ENCODE results near the gene LRFN2. TPM values are rescaled to one million over a fixed set of nuclear protein-coding genes. Genes with fewer than 3 reads are reported as not detected.

Gene LRFN2
- polyA plus RNA-seq, 1 donor from 2014 or later, result 14.8 TPM

DNA sequence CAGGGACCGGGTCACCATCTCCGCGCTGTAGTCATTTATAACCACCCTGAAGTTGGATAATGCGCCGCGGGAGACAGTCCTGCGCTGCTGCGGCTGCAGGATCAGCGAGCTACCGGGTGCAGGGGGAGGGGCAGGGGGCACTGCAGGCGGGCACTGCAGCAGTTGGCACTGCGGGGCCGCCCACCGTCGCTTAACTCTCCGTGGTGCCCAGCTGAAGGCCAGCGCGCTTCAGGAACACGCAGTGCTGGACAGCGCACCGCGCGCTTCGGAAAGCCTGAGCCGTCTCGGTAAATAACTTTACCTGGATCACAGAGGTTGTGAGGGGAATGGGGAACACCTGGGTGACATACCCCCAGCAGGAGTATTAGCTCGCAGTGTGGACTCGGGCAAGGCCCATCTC, 12.4 kb upstream of the LRFN2 start:
- no peaks in the 10 kb centered on the region for H3K36me3 ChIP-seq (ENCODE audit: insufficient read depth, low read length)
- H3K27ac ChIP-seq (ENCODE audit: low read length), result no peak overlapping the region
- H3K27me3 ChIP-seq (ENCODE audit: insufficient read depth, low read depth, low read length), result no peaks in the 10 kb centered on the region
- H3F3A ChIP-seq (ENCODE audit: insufficient read depth, low read length, poor library complexity, severe bottlenecking), result no peaks in the 10 kb centered on the region
- H3K4me3 ChIP-seq (ENCODE audit: low read length), result no peak overlapping the region
- H3K9me3 ChIP-seq (ENCODE audit: low read length), result no peaks in the 10 kb centered on the region
- H3K79me2 ChIP-seq (replicated peaks; ENCODE audit: insufficient read depth, low read length), result no peaks in the 10 kb centered on the region
- TF ChIP-seq POLR2AphosphoS5 (IDR thresholded peaks at IDR 0.05), result no peak
- TF ChIP-seq SMC3 (conservative IDR thresholded peaks at IDR 0.05; ENCODE audit: poor library complexity), result no peak
- TF ChIP-seq MXI1 (conservative IDR thresholded peaks at IDR 0.05; ENCODE audit: poor library complexity, severe bottlenecking), result no peak
- TF ChIP-seq RAD21 (conservative IDR thresholded peaks at IDR 0.05), result no peak
- TF ChIP-seq, protein P1, sequence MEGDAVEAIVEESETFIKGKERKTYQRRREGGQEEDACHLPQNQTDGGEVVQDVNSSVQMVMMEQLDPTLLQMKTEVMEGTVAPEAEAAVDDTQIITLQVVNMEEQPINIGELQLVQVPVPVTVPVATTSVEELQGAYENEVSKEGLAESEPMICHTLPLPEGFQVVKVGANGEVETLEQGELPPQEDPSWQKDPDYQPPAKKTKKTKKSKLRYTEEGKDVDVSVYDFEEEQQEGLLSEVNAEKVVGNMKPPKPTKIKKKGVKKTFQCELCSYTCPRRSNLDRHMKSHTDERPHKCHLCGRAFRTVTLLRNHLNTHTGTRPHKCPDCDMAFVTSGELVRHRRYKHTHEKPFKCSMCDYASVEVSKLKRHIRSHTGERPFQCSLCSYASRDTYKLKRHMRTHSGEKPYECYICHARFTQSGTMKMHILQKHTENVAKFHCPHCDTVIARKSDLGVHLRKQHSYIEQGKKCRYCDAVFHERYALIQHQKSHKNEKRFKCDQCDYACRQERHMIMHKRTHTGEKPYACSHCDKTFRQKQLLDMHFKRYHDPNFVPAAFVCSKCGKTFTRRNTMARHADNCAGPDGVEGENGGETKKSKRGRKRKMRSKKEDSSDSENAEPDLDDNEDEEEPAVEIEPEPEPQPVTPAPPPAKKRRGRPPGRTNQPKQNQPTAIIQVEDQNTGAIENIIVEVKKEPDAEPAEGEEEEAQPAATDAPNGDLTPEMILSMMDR (IDR thresholded peaks at IDR 0.05; ENCODE audit: poor library complexity, severe bottlenecking), result no peak
- no peak overlapping the region for H2AFZ ChIP-seq (ENCODE audit: low read depth, low read length)
- H3K4me2 ChIP-seq (ENCODE audit: low read length), result no peak overlapping the region
- H3K9me2 ChIP-seq (ENCODE audit: insufficient read depth, low read length), result no peaks in the 10 kb centered on the region
- no peaks in the 10 kb centered on the region for H4K20me1 ChIP-seq (ENCODE audit: insufficient read depth)
- H3K9ac ChIP-seq (ENCODE audit: low read length), result no peak overlapping the region

DNA sequence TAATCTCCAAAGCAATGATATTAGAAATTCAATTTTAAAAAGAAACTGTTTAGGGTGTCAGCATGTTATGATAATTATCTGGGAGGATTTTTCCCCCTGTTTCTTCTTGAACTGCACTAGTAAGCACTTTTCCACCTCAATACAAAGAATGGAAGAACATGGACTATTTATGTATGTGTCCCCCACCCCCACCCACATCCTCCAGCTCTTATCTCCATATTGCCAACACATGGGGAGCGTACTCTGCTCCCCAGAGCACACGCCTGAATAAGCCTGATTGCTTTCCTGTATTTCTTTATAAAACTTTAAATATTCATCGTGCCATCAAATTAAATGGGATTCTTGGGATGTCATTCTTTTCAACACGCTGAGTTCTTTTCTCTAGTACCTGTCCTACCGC, 11.4 kb upstream of the LRFN2 start:
- no peak overlapping the region for H3K4me2 ChIP-seq (ENCODE audit: low read length)
- H2AFZ ChIP-seq (ENCODE audit: low read depth, low read length), result no peak overlapping the region
- no peak for TF ChIP-seq TAF1 (IDR thresholded peaks at IDR 0.05; ENCODE audit: low read depth)
- no peak for TF ChIP-seq SMC3 (conservative IDR thresholded peaks at IDR 0.05; ENCODE audit: poor library complexity)
- TF ChIP-seq REST (IDR thresholded peaks at IDR 0.05; ENCODE audit: borderline replicate concordance), result peak; percentile 32
- no peak for TF ChIP-seq EZH2 (IDR thresholded peaks at IDR 0.05; ENCODE audit: borderline replicate concordance, insufficient read depth, low read length, poor library complexity, severe bottlenecking)
- TF ChIP-seq POLR2AphosphoS5 (IDR thresholded peaks at IDR 0.05), result peak; percentile 40
- peak; percentile 14 for TF ChIP-seq EP300 (conservative IDR thresholded peaks at IDR 0.05; ENCODE audit: poor library complexity, severe bottlenecking)
- H4K20me1 ChIP-seq (ENCODE audit: insufficient read depth), result no peaks in the 10 kb centered on the region
- no peaks in the 10 kb centered on the region for H3K27me3 ChIP-seq (ENCODE audit: insufficient read depth, low read depth, low read length)
- no peaks in the 10 kb centered on the region for H3K9me3 ChIP-seq (ENCODE audit: low read length)
- H3K79me2 ChIP-seq (replicated peaks; ENCODE audit: insufficient read depth, low read length), result no peaks in the 10 kb centered on the region
- H3F3A ChIP-seq (ENCODE audit: insufficient read depth, low read length, poor library complexity, severe bottlenecking), result no peaks in the 10 kb centered on the region
- H3K9me2 ChIP-seq (ENCODE audit: insufficient read depth, low read length), result no peaks in the 10 kb centered on the region
- peak overlapping the region; percentile 40 for H3K27ac ChIP-seq (ENCODE audit: low read length)
- H3K4me3 ChIP-seq (ENCODE audit: low read length), result no peak overlapping the region
- H3K36me3 ChIP-seq (ENCODE audit: insufficient read depth, low read length), result no peaks in the 10 kb centered on the region
- H3K9ac ChIP-seq (ENCODE audit: low read length), result no peak overlapping the region

- H3K36me3 ChIP-seq (ENCODE audit: insufficient read depth, low read length), result no peaks in the 10 kb centered on the region
- H4K20me1 ChIP-seq (ENCODE audit: insufficient read depth), result no peaks in the 10 kb centered on the region
- no peaks in the 10 kb centered on the region for H3K9me3 ChIP-seq (ENCODE audit: low read length)
- H3K4me3 ChIP-seq (ENCODE audit: low read length), result no peak overlapping the region
- H3K9ac ChIP-seq (ENCODE audit: low read length), result no peak overlapping the region
- no peak overlapping the region for H3K27ac ChIP-seq (ENCODE audit: low read length)
- no peak overlapping the region for H2AFZ ChIP-seq (ENCODE audit: low read depth, low read length)
- H3K79me2 ChIP-seq (replicated peaks; ENCODE audit: insufficient read depth, low read length), result no peaks in the 10 kb centered on the region
- H3K4me2 ChIP-seq (ENCODE audit: low read length), result no peak overlapping the region
- TF ChIP-seq EZH2 (IDR thresholded peaks at IDR 0.05; ENCODE audit: borderline replicate concordance, insufficient read depth, low read length, poor library complexity, severe bottlenecking) (no peak), EP300 (conservative IDR thresholded peaks at IDR 0.05; ENCODE audit: poor library complexity, severe bottlenecking) (no peak), RAD21 (conservative IDR thresholded peaks at IDR 0.05) (no peak), SMC3 (conservative IDR thresholded peaks at IDR 0.05; ENCODE audit: poor library complexity) (no peak), TAF1 (IDR thresholded peaks at IDR 0.05; ENCODE audit: low read depth) (no peak), REST (IDR thresholded peaks at IDR 0.05; ENCODE audit: borderline replicate concordance) (no peak), POLR2AphosphoS5 (IDR thresholded peaks at IDR 0.05) (no peak), MXI1 (conservative IDR thresholded peaks at IDR 0.05; ENCODE audit: poor library complexity, severe bottlenecking) (no peak)
- TF ChIP-seq, protein P1 (IDR thresholded peaks at IDR 0.05; ENCODE audit: poor library complexity, severe bottlenecking), result no peak
- H3K9me2 ChIP-seq (ENCODE audit: insufficient read depth, low read length), result no peaks in the 10 kb centered on the region
- H3K27me3 ChIP-seq (ENCODE audit: insufficient read depth, low read depth, low read length), result no peaks in the 10 kb centered on the region
- H3F3A ChIP-seq (ENCODE audit: insufficient read depth, low read length, poor library complexity, severe bottlenecking), result no peaks in the 10 kb centered on the region
Observed at GRCh38 chr6:40597301-40597700, 10.1 kb upstream of the LRFN2 start.

All from neural cell (in vitro differentiated cells).